OCI-LY7 (cell line): ENCODE data around the gene GNB1L.

Source experiments
- EZH2phosphoT487 ChIP-seq: fragments of 200-600 bp; sonication (generic); IDR thresholded peaks from 2 replicates; pipeline ENCODE4 v1.6.1; 2018; ENCODE audit warnings: low read depth, borderline replicate concordance, mild to moderate bottlenecking, mixed run types, antibody characterized with exemption, low read length, moderate library complexity, mixed read lengths
- TF ChIP-seq, protein P1 (sequence below): fragments of 200-600 bp; sonication (generic); conservative IDR thresholded peaks from 2 replicates; pipeline ENCODE4 v1.5.1; 2014; ENCODE audit warnings: mild to moderate bottlenecking, antibody characterized with exemption, low read length, moderate library complexity, mixed read lengths

DNA sequence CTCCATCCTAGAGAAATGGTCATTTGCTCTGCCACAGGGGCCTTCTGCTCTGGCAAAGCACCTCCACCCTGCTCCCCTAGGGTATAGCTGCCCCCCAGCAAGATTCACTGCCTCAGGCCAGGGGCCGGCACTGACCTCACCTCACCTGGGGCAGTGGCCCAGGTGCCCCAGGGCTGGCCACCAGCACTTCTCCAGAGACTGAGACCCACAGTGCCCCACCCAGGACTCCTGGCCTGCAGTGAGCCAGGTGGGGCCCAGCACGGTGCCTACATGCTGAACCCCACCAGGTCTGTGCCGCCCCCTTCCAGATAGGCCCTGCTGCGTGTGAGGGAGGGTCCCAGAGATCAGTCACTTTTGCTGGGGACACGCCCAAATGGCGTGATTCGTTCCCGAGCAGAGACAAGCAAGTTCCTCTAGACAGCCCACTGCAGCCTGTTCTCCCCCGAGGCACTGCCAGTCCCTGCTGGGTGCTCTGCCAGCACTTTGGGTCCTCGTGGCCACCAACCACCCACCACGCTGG, 10.8 kb downstream of the GNB1L start:
- TF ChIP-seq, protein P1, sequence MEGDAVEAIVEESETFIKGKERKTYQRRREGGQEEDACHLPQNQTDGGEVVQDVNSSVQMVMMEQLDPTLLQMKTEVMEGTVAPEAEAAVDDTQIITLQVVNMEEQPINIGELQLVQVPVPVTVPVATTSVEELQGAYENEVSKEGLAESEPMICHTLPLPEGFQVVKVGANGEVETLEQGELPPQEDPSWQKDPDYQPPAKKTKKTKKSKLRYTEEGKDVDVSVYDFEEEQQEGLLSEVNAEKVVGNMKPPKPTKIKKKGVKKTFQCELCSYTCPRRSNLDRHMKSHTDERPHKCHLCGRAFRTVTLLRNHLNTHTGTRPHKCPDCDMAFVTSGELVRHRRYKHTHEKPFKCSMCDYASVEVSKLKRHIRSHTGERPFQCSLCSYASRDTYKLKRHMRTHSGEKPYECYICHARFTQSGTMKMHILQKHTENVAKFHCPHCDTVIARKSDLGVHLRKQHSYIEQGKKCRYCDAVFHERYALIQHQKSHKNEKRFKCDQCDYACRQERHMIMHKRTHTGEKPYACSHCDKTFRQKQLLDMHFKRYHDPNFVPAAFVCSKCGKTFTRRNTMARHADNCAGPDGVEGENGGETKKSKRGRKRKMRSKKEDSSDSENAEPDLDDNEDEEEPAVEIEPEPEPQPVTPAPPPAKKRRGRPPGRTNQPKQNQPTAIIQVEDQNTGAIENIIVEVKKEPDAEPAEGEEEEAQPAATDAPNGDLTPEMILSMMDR, result no peak
- no peak for TF ChIP-seq EZH2phosphoT487
